ENCODE results near the gene CETP.
"Not testable (repeated sequence)": the region's sequence is repeated elsewhere in the genome, so short reads cannot be mapped to it uniquely, and the experiment has no call there.

Gene CETP

DNA sequence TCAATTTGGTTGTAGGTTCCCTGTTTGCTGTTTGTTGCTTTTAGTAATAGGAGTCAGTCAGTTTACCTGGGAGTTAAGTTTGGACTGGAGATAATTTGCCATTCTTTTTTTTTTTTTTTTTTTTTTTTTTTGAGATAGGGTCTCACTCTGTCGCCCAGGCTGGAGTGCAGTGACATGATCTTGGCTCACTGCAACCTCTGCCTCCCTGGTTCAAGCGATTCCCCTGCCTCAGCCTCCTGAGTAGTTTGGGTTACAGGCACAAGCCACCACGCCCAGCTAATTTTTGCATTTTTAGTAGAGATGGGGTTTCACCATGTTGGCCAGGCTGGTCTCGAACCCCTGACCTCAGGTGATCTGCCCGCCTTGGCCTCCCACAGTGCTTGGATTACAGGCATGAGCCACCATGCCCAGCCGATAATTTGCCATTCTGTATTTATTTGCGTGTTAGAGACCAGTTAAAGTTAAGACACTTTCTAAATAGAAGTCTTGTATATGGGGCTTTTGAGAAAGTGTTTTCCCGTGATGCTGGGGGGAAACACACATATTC lies 27.1 kb upstream of the CETP start:
- not testable (repeated sequence) for DNase-seq

DNA sequence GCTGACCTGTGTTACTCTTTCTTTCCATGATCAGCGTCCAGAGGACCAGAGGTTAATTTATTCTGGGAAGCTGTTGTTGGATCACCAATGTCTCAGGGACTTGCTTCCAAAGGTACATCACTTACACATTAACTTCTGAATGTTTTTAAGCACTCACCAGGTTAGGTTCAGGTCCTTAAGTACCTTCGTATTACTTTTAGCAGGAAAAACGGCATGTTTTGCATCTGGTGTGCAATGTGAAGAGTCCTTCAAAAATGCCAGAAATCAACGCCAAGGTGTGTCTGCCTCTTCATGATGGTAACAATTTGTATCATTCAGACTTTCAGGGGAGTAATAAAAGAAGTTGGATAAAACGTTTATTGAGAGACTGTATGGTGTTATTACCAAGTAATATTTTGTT lies 26.5 kb upstream of the CETP start:
- DNase-seq, result no peak

DNA sequence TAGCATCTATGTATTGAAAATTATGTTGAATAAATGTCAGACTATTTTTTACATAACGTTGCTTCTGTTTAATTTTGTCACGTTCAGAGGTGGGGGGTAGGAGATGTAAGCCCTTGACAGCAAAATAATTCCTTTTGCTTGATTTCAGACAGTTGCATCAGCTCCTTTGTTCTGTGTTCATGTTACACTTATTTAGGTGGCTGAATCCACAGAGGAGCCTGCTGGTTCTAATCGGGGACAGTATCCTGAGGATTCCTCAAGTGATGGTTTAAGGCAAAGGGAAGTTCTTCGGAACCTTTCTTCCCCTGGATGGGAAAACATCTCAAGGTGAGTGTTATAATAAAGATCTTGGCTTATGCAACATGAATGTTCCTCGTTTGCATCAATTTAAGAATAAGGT lies 25.3 kb upstream of the CETP start:
- DNase-seq, result no peak

DNA sequence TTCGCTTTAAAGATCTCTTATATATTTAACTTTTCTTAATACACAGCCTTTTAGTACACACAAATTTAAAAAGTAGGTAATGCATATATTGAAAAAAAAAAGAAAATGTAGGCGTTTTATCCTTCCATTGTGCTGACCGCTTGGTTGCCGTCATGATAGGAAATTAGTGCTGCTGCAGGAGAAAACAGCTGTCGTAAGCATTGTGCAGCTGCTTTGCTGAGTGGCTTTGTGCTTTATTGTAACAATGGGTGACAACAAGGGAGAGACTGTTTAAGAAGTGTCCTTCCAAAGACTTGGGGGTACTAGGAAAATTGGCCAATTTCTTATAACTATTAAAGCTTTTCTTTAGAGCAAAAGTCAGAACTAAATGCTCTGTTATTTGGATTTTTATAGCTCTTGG lies 24.8 kb upstream of the CETP start:
- DNase-seq, result no peak

DNA sequence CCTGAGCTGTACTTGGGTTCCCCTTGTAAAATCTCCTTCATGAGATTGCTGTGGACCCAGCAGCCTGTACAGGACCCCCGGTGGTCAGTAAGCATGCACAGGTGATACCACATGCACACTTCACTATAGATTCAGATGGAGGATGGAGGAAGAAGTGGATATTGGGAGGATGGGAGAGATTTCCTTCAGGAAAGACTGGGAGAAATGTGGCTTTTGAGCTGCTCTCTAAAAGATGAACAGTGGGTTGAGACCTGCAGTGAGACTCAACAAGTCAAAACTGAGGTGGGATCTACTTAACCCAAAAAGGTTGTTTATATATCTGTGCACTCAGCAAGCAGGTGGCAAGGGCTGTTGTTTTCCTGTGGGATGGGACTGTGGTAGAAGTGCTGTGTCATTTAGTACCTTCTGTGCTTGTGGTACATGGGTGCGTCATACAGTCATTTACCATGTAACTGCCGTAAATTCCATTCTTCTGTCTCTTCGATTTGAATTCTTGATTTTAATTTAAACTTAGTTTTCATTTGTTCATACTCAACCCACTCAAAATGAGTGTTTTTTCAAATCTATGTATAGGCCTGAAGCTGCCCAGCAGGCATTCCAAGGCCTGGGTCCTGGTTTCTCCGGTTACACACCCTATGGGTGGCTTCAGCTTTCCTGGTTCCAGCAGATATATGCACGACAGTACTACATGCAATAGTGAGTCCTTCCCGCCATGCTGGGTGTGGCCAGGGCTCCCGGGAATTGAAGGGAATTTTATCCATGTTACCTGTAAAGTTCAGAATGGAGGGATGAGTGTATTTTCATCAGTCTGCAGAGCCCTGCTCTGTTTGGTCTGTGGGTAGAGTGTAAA lies 22.9 kb upstream of the CETP start:
- no peak for DNase-seq

DNA sequence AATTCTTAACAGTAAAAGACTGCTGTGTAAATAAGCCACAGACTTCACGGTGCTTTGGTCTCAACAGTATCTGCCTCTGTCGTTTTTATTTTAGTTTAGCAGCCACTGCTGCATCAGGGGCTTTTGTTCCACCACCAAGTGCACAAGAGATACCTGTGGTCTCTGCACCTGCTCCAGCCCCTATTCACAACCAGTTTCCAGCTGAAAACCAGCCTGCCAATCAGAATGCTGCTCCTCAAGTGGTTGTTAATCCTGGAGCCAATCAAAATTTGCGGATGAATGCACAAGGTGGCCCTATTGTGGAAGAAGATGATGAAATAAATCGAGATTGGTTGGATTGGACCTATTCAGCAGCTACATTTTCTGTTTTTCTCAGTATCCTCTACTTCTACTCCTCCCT lies 21.9 kb upstream of the CETP start:
- no peak for DNase-seq

DNA sequence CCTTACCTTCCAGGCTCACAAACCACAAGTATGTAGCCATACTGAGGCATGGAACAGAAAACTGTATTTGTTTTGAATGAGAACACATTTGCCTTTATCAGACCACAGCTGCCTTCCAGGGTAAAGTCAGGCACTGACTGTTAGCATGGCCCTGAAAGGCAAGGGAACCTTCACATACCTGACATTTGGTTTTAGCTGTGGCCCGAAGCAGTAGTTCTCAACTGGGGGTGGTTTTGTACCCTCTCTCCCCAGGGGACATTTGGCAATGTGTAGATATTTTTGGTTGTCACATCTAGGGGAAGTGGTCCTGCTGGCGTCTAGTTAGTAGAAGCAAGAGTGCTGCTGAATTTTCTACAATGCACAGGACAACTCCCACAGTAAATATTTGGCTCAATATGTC lies 20.7 kb upstream of the CETP start:
- no peak for DNase-seq

DNA sequence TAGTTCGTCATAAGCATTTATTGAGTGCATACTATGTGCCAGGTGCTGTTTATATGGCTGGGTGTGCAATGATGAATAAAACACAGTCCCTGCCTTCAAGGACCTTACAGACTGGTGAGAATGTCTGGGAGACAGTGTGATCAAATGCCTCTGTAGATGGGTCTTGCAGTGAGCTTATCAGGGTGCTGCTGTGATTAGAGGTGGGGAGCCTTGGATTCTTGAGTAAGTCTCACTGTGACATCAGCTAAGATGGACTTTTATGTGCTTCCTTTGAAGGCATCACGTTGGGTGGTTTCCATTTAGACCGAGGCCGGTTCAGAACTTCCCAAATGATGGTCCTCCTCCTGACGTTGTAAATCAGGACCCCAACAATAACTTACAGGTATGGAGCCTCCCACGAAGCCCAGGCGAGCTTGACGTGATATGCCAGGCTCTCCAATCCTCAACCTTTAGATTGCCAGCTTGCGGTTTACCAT lies 19.9 kb upstream of the CETP start:
- no peak for DNase-seq

DNA sequence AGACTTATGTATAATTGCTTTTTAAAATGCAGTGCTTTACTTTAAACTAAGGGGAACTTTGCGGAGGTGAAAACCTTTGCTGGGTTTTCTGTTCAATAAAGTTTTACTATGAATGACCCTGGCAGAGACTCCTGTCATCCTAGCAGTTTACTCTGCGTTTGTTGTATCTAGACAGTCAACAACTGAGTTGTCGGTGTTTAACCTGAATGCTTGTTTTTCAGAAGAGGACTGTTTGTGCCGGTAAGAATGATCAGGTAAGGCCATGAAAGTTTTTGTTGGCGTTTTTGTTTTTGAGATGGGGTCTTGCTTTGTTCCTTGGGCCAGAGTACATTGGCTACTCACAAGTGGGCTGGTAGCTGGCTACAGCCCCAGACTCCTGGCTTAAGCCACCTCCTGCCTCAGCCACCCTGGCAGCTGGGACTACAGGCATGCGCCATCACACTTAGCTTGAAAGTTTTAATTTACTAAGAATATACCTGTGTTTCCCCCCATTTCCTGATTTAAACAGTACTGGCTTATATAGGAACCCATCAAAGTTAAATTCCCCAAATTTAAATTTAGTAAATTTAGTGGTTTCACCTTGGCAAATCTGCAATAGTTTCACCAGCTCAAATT lies 17.9 kb upstream of the CETP start:
- no peak for DNase-seq

DNA sequence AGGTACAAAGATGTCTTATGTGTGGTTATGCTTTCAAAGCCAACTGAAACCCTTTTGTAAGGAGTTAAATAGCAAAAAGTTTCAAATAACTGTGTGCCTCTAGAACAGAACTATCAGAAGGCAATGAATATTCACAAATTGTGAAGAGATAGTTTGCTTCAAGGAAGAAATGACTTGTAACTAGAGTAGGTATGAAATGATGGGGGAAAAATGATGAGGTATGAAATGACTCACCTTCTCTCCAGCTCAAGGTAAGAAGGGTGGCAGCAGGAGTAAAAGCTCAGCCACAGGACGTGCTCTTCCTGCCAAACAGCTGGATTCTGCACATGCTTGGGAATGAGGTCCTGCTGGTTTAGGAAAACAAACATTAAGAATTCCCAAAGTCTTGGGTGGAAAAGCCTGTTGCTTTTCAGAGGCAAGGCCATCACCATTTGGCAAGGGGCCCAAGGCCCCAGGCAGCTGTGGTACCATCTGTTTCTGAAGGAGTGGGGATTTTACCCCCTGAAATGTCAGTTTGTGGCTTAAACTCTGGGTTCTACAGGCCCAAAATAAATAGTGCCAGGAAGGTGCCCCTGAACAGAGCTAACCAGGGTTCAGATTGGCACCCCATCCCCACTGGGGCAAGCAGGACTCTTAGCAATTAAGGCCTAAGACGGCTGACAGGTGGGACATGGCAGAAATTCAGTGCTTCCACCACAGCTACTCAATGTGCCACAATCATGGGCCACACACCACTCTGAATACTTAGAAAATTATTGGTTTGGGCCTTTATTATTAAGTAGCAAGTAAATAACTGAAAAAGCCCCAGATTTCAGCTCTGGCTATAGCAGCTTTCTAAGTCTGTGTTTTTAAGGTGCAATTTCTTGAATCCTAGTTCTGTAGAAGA lies 16.6 kb upstream of the CETP start:
- no peak for DNase-seq

DNA sequence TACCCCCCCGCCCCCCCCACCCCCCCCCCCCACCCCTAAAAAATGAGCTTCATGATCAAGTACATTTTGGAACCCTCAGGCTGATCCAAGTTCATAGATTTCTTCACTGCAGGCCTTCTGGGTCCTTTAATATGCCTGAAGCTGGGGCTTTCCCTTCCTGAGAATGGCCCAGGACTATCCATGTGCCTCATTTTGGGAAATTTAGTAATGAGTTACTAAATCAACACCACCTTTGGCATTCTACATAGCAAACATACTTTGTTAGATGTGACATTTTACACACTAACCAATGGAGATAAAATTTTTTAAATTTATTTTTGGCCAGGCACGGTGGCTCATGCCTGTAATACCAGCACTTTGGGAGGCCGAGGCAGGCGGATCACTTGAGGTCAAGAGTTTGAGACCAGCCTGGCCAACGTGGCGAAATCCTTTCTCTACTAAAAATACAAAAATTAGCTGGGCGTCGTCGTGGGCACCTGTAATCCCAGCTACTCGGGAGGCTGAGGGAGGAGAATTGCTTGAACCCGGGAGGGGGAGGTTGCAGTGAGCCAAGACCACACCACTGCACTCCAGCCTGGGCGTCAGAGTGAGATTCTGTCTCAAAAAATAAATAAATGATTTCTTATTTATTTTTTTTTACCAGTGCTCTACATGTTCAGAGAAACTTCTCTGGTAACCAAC lies 15.8 kb upstream of the CETP start:
- no peak for DNase-seq

DNA sequence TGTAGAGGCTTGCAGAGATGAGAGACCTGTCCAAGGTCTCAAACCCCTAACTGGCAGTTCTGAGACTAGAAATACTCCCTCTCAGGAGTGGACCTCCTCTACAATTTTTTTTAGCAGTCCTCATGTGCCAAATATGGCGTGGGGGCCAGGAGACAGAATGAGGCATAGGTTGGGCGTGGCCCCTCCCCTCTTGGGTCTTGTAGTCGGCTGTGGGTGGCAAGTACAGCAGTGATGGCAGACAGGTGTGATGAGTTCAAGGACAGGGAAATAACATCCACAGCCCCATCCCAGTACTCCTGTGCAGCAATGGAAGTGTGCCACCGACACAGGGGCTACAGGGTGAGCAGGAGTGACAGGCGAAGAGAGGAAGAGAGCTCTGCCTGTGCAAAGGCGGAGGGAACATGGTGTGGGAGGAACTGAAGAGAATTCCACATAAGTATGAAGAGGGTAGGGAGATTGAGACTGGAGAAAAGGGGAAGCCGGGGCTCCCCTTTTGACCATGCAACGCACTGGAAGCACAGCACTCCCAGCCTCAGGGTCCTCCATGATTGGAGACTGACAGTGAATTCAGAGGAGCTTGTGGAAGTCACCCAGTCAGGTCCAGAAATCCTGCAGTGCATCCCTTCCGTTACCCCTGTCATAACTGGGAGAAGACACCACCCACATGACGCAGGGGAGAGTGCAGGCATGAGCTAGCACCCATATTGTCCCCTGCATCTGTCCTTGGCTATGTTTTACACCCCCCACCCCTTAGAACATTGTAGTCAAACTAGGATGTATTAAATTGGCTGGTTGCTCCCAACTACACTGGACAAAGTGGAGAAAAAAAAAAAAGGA lies 14.8 kb upstream of the CETP start:
- no peak for DNase-seq

DNA sequence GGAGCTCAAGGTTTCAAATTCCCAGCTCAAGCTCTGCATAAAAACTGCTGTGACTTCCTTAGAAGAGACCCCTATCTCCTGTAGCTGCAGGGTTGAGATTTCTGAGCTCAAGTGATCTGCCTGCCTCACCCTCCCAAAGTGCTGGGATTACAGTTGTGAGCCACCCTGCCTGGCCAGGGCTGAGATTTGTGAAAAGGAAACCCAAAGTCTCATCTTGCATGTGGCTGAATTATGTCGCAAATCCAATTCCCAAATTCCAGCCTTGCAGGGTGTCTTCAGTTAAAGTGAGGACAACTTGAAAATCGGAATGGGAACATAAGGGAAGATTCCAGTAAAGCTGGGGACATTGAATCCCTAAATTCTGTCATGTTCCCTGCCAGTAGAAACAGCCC lies 14.2 kb upstream of the CETP start:
- no peak for DNase-seq

DNA sequence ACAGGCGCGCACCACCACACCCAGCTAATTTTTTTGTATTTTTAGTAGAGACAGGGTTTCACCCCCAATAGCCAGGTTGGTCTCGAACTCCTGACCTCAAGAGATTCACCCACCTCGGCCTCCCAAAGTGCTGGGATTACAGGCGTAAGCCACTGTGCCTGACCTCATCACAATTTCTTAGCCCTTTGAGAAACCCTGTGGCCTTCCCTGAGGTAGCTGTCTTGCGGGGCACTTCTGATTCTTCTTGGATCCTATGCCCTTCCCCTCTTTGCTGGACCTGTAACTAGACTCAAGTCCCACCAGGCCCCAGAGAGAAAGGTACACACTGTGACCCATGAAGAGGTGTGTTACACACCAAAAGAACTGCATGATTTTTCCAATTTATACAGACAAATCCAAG lies 13.5 kb upstream of the CETP start:
- no peak for DNase-seq

DNA sequence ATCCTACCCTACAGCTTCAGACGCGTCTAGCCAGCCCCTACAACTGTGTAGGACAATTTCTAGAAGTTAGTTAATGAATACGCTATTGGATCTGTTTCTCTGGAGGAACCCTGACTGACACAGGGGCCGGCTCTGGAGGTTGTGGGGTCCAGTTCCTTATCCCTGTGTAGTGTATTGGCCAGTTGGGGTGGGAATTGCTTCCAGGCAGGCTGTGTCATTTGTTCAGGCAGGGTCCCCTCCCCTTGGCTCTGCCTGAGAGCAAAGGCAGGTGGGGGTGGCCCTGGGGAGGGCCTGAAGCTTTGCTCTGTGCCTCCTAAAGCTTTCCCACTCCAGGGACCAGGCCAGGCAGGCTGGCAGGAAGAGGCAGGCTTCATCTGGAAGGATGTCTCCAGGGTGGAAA lies 11.7 kb upstream of the CETP start:
- DNase-seq, result no peak

DNA sequence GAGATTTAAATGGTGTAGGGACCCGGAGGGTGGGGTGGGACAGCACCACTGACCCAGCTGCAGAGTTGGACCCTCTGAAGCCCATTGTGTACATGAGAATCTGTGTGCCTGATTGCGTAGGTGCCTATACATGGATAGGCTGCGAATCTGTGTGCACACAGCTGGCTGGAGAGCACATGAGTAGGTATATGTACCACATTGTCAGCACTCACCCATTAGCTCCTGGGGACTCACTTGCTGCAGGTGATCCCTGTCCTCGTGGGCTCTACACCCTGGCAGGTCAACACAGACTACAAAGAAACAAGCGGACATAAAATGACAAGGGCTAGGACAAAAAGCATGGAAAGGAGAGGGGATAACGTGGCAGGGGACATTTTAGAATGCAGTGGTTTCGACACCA lies 11.3 kb upstream of the CETP start:
- no peak for DNase-seq

DNA sequence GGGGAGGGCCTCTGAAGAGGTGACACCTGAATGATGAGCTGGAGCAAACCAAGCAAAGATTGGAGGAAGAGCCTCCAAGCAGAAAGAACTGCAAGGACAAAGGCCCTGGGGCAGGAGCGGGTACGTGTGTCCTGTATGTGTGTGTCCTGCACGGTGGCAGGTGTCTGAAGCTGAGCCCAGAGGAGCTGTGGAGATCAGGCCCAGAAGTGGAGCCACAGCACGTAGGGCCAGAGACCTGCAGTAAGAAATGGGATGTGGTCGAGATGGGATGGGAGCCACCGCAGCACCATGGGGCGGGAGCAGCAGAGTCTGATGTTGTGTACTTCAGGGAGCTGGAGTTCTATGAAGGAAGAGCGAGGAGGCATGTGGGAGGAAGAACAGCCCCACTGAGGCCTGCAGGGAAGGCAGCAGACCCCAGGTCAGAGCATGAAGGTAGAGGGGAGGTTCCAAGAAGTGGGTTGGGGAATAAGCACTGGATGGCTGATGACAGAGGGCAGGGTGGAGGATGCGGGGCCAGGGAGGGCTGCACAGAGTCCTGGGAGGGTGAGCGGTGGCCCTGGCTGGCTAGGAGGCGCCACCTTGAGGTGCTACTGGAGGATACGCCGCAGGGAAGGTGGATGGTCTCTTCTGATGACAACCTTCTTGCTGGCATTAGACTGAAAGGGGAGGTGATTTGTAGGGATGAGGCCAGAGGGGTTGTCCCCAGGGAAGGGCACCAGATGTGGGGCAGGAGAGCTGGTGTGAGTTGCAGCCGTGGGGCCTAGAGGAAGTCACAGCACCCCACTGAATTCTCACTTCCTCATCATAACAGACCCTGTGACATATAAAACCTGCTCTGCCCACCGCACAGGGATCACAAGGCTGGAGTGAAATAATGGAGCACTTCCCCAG lies 10.6 kb upstream of the CETP start:
- peak; percentile 10 for DNase-seq

DNA sequence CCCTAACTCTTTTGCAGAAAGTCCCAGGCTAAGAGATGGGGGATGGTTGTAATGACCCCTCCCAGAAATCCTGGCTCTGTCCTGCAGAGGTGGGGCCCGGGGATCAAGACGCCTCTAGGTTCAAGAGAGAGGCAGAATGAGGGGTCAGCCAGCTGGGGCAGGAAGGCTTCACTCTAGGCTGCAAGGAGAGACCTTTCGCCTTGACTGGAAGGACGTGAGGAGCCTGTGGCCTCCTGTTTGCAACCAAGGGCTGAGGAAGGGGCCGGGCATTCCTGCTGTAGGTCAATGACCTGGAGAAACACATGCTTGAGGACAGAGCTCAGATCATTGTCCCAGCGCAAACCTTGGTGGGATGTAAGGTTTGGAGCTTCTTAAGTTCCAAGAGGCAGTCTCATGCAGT lies 8.7 kb upstream of the CETP start:
- no peak for DNase-seq

DNA sequence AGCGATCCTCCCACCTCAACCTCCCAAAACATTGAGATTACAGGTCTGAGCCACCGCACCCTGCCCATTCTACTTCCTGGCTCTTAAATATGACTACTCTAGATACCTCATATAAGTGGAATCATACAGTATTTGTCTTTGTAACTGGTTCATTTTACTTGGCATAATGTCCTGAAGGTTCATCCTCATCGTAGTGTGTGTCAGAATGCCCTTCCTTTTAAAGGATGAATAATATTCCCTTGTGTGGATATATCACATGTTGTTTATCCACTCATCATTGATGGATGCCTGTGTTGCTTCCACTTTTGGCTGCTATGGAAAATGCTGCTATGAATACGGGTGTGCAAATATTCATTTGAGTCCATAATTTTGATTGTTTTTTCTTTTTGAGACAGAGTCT lies 5.7 kb upstream of the CETP start:
- DNase-seq, result no peak

DNA sequence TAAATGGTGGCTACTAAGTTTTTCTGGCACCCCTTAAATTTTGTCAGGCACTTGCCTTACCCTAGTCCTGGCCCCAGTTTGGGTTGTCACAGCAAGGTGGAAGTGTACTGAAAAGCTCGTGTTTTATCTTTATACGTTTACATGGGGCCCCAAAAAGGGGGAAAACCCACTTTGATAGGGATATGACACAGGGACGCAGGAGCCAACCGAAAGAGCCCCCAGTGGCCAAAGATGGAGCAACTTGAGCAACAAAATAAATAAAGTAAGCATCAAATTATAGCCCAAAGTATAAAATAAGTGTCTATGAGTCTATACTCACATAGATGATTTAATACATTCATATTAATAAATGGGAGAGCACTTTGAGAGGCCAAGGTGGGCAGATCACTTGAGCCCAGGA lies 5.0 kb upstream of the CETP start:
- no peak for DNase-seq

Measured in effector CD8-positive, alpha-beta T cell (primary cell).